Astrocyte of the spinal cord (primary cell): ENCODE data around the gene TMEM52.

Source experiments
- DNase-seq: peaks from one replicate; pipeline ENCODE4 v3.0.0; 2011; ENCODE audit warnings: low read depth, low spot score
- H3K4me3 ChIP-seq: 2 replicates; pipeline ENCODE4 v1.5.1; 2011; ENCODE audit warnings: low read depth, mild to moderate bottlenecking, low read length, moderate library complexity
- in situ Hi-C: cut with HindIII; loops from 2 replicates; pipeline ENCODE4 v1.10.0; 2017; ENCODE audit warnings: low sequenced_read_pairs
- TF ChIP-seq, protein P1 (sequence below): IDR thresholded peaks from 2 replicates; pipeline ENCODE4 v1.5.1; 2012; ENCODE audit warnings: low read depth, mild to moderate bottlenecking, low read length, inconsistent platforms

TMEM52 gene

DNA sequence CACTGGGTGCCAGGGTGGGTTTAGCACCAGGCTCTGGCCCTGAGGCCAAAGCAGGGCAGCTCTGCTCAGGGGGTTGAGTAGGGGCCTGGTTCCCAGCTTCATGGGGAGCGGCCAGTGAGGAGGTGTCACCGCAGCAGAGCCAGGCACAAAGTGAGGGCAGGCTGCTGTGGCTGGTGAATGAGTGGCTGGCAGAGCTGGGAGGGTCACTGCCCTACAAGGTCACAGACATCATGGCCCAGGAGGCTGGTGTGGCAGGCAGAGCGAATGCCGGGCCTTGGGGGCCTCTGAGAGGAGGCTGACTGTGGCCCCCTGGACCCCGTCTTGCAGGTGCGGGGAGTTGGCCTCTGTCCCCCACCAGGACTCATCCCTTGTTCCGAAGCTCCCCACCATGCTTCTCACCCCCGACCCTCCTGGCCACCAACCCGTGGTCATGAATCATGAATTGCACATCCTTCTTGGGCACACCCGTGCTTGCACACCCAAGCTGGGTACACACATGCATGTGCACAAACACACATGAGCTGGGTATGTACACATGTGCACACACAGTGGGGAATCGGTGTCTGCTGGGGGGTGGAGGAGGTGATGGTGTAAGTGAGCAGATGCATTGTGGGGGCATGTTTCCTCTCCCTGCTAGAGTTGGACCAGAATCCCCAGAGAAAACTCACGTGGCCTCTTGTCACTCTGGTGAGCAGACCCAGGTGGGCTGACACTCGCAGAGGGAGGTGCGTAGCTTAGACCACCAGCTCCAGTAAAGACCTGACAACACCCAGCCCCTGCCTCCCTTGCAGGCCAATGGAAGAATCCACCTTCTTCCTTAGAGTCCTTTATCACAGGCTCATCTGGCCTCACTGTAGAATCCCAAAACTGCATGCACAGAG is 23.4 kb downstream of the TMEM52 start:
- no peak for DNase-seq
- TF ChIP-seq, protein P1, sequence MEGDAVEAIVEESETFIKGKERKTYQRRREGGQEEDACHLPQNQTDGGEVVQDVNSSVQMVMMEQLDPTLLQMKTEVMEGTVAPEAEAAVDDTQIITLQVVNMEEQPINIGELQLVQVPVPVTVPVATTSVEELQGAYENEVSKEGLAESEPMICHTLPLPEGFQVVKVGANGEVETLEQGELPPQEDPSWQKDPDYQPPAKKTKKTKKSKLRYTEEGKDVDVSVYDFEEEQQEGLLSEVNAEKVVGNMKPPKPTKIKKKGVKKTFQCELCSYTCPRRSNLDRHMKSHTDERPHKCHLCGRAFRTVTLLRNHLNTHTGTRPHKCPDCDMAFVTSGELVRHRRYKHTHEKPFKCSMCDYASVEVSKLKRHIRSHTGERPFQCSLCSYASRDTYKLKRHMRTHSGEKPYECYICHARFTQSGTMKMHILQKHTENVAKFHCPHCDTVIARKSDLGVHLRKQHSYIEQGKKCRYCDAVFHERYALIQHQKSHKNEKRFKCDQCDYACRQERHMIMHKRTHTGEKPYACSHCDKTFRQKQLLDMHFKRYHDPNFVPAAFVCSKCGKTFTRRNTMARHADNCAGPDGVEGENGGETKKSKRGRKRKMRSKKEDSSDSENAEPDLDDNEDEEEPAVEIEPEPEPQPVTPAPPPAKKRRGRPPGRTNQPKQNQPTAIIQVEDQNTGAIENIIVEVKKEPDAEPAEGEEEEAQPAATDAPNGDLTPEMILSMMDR: no peak
- no peak overlapping the region for H3K4me3 ChIP-seq
- in situ Hi-C loops: no loop called here

DNA sequence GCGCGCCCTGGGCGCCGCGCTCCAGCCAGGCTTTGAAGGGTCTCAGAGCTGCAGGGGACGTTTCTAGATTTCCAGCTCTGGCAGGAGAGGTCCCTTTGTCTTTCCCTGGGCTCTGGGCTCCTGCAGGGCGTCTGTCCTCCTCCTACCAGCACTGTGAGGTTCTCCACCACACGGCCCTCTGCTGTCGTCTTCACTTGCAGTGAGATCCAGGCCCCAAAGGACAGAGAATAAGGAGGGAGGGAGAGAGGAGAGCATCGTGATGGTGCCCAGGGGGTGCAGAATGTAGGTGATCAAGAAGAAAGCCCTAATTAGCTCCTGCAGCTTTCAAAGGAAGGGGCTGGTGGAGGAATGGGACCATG is 24.0 kb downstream of the TMEM52 start:
- in situ Hi-C loops: no loop called here
- H3K4me3 ChIP-seq: no peak overlapping the region
- TF ChIP-seq, protein P1: no peak
- DNase-seq: no peak

DNA sequence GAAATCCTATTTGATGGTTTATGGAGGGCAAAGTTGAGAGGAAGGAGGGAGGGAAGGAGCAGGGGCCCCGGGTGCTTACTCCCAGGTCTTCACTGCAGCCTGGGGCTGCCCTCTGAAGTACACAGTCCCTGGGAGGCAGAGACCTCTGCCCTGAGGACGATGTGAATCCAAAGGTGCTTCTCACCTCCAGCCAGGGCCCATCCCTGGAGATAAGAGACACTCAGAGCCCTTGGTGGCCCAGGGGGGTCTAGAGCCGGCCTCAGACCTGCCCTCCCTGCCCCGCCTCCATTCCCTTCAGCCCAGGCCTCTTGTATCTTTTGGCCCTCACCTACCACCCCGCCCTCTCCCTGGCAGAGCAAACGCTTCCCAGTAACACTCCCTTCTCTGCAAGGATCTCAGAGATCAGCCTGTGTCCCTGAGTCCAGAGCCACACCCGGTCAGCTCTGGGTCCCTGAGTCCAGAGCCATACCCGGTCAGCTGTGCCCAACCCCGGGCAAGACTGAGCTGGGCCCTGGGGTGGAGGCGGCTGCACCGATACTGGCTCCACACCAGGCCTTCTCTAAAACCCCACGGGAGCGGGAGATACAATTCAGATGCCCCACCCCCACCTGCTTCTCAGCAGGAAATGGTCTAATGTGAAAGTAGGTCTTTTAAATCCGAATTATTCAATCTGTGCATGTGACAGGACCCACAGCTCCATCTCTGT is 24.6 kb downstream of the TMEM52 start:
- in situ Hi-C loops: no loop called here
- H3K4me3 ChIP-seq: no peak overlapping the region
- DNase-seq: no peak
- TF ChIP-seq, protein P1: no peak

DNA sequence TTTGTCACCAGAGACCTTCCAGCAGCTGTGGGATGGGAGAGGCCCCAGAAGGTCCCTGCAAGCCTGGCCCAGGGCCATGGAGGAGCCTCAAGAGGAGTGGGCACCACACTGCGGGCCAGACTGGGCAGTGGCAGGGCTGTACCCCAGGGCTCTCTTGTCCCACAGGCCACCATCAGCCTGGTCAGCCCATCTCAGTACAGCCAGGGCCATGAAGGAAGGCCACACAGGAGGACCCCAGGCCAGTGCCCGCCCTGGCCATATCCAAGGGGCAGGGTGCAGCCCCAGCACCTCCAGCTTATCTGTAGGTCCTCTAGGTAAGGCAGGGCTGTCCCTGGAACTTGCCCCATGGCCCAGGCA is 25.1 kb downstream of the TMEM52 start:
- no peak for DNase-seq
- H3K4me3 ChIP-seq: no peak overlapping the region
- in situ Hi-C loops: no loop called here
- TF ChIP-seq, protein P1: no peak

DNA sequence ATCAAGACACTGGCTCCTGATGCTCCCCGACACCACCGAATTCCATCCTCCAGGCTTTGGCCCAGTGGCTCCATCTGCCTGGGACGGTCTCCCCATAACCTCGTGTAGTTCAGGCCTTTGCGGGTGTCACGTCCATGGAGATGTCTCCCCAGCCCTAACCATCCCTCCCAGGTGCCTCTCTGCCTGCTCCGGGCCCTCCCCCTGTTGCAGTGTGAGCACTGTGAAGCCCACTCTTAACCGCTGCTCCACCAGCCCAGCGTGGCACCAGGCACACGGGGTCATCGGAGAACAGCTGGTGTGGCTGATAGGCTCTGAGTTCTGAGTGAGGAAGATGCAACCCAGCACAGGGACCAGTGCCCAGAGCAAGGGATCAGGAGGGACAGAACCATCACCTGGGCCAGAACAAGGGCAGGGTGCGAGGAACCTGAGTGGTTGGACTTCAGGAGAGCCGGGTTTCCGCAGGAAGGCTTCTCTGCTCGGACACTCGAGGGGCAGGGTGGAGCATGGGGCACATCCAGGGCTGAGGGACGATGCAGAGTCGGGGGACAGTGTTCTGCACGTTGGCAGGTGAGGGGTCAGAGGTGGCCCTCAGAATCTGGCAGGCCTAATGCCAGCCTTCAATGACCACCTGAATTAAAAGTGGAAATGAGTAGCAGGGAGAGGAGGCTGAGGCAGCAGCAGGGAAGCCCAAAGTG is 25.6 kb downstream of the TMEM52 start:
- TF ChIP-seq, protein P1: no peak
- no peak for DNase-seq
- no peak overlapping the region for H3K4me3 ChIP-seq
- in situ Hi-C loops: no loop called here

DNA sequence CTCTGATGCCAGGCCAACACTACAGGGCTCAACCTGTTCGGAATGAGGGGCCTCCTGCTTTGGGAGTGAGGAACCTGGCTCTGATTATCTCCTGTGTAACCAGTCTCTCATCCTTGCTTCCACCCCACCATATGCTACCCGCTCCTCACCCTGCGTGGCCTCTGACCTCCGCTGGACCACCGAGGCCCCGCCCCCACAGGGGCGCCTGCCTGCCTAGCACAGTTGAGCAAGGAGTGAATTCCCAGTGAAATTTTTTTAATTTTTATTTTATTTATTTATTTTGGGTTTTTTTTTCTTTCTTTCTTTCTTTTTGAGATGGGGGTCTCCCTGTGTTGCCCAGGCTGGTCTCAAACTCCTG is 26.3 kb downstream of the TMEM52 start:
- no peak overlapping the region for H3K4me3 ChIP-seq
- in situ Hi-C loops: no loop called here
- no peak for DNase-seq
- TF ChIP-seq, protein P1: no peak
